ENCODE measurements around the gene HS3ST3A1. TPM values are rescaled to one million over a fixed set of nuclear protein-coding genes. Genes with fewer than 3 reads are reported as not detected.
A peak's percentile ranks its signal among the peaks of the same experiment; 100 is the strongest.
"Not testable (repeated sequence)": the region's sequence is repeated elsewhere in the genome, so short reads cannot be mapped to it uniquely, and the experiment has no call there.

The HS3ST3A1 gene
- total RNA-seq, 2 experiments from 2014 or later, result 1.0 to 1.4 TPM

DNA sequence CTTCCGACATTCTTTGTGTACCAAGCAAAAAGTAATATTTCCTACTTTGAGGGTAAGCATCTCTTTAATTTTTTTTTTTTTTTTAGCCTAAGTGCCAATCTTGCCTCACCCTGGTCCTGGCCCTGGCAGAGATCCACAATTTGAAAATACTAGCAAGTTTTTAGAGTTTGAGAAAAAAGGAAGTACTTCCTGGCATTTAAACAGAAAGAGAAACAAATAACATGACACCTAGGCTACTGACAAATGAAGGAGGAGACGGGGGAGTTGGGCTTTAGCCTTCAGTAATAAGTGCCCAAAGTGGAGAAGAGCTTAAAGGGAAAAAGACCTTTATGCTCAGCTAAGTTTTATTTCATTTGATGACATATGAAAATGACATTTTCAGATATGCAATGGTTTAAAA, 92.8 kb downstream of the HS3ST3A1 start:
- Mint-ChIP-seq H3K27me3 (peaks cover 18% of the 10 kb centered on the region), H3K4me1 (peaks cover 8% of the 10 kb centered on the region), H3K36me3 (ENCODE audit: low read depth) (no peaks in the 10 kb centered on the region), H3K9me3 (no peaks in the 10 kb centered on the region), H3K27ac (peak overlapping the region; percentile 66), H3K4me3 (peak overlapping the region; percentile 4)
- ChIA-PET POLR2A (no interaction called here), CTCF (no interaction called here)
- no peak for DNase-seq

GRCh38 chr17:13503526-13503925, 98.2 kb downstream of the HS3ST3A1 start:
- no peak overlapping the region for H3K4me3 Mint-ChIP-seq
- no peak for DNase-seq
- H3K27me3 Mint-ChIP-seq, result no peaks in the 10 kb centered on the region
- no peaks in the 10 kb centered on the region for H3K9me3 Mint-ChIP-seq
- H3K27ac Mint-ChIP-seq, result no peak overlapping the region
- no peaks in the 10 kb centered on the region for H3K36me3 Mint-ChIP-seq (ENCODE audit: low read depth)
- H3K4me1 Mint-ChIP-seq, result no peaks in the 10 kb centered on the region
- POLR2A ChIA-PET, result no interaction called here
- CTCF ChIA-PET, result interaction anchor here (0.6 kb wide), 2 partner anchors 339 to 1688 kb away, joined by 3 read pairs; no protein-coding TSS in a partner anchor

GRCh38 chr17:13502263-13502662, 99.5 kb downstream of the HS3ST3A1 start:
- CTCF ChIA-PET, result no interaction called here
- no peak for DNase-seq
- no peaks in the 10 kb centered on the region for H3K36me3 Mint-ChIP-seq (ENCODE audit: low read depth)

DNA sequence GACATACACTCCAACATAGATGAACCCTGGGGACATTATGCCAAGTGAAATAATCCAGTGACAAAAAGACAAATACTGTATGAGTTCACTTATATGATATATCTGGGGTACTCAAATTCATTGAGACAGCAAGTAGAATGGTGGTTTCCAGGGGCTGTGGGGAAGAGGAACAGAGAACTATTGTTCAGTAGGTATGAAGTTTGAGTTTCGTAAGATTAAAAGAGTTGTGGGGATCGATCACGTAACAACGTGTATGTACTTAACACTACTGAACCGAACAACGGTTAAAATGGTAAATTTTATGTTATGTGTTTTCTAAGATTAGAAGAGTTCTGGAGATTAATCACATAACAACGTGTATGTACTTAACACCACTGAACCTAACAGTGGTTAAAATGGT, 100.8 kb downstream of the HS3ST3A1 start:
- Mint-ChIP-seq H3K9me3 (no peaks in the 10 kb centered on the region), H3K36me3 (ENCODE audit: low read depth) (no peaks in the 10 kb centered on the region), H3K4me3 (no peak overlapping the region), H3K27ac (no peak overlapping the region), H3K27me3 (no peaks in the 10 kb centered on the region), H3K4me1 (no peaks in the 10 kb centered on the region)
- no peak for DNase-seq
- POLR2A ChIA-PET, result no interaction called here
- CTCF ChIA-PET, result no interaction called here

More at GRCh38 chr17:13502263-13502662, 99.5 kb downstream of the HS3ST3A1 start:
- no peaks in the 10 kb centered on the region for H3K4me1 Mint-ChIP-seq
- H3K4me3 Mint-ChIP-seq, result no peak overlapping the region
- no peak overlapping the region for H3K27ac Mint-ChIP-seq
- H3K27me3 Mint-ChIP-seq, result no peaks in the 10 kb centered on the region
- H3K9me3 Mint-ChIP-seq, result no peaks in the 10 kb centered on the region
- POLR2A ChIA-PET, result no interaction called here

GRCh38 chr17:13498184-13498583, 103.5 kb downstream of the HS3ST3A1 start:
- no peak overlapping the region for H3K27ac Mint-ChIP-seq
- H3K27me3 Mint-ChIP-seq, result no peaks in the 10 kb centered on the region
- ChIA-PET CTCF (no interaction called here), POLR2A (no interaction called here)
- no peak overlapping the region for H3K4me3 Mint-ChIP-seq
- no peak for DNase-seq
- no peaks in the 10 kb centered on the region for H3K4me1 Mint-ChIP-seq
- H3K9me3 Mint-ChIP-seq, result no peaks in the 10 kb centered on the region
- no peaks in the 10 kb centered on the region for H3K36me3 Mint-ChIP-seq (ENCODE audit: low read depth)

- POLR2A ChIA-PET; H3K36me3 Mint-ChIP-seq (ENCODE audit: low read depth); H3K27me3 Mint-ChIP-seq; H3K9me3 Mint-ChIP-seq; H3K4me3 Mint-ChIP-seq; CTCF ChIA-PET; H3K27ac Mint-ChIP-seq; DNase-seq; H3K4me1 Mint-ChIP-seq: not testable (repeated sequence)
These were observed 105.1 kb downstream of the HS3ST3A1 start for GRCh38 chr17:13496553-13497056.

DNA sequence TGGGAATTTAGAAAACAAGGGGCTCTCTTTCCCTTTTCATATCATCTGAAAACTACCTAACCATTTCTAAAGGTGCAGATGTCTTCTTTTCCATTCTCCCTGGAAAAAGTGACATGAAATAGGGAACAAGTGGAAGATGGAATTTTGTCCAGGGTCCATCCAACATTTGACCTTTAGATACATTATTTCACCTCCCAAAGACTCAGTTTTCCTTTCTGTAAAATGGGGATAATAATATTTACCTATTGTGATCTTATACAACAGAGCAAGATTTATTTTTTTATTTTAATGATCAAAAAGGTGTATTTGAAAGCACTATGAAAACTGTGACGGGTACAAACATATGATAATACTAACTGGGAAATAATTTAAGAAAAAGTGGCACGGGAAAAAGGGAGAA, 106.3 kb downstream of the HS3ST3A1 start:
- Mint-ChIP-seq H3K4me1 (peaks cover 3% of the 10 kb centered on the region), H3K27me3 (peaks cover 4% of the 10 kb centered on the region), H3K36me3 (ENCODE audit: low read depth) (no peaks in the 10 kb centered on the region), H3K4me3 (no peak overlapping the region), H3K9me3 (no peaks in the 10 kb centered on the region), H3K27ac (no peak overlapping the region)
- no peak for DNase-seq
- CTCF ChIA-PET, result no interaction called here
- POLR2A ChIA-PET, result no interaction called here

DNA sequence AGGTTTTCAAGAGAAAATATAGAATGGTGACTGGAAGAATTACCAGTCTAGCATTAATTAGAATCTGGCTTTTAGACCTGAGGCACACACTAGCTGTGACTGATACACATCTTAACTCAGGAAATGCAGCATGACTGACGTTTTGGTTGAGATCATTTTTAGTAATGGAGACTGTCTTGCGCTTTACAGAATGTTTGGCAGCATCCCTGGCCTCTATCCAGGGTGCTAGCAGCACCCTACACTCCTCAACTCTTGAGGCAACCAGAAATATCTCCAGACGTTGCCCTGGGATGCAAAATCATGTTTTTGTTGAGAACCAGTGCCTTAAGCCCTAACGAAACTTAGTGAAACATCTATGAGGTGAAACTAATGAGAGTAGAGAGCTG, 109.0 kb downstream of the HS3ST3A1 start:
- H3K36me3 Mint-ChIP-seq (ENCODE audit: low read depth), result no peaks in the 10 kb centered on the region
- H3K27me3 Mint-ChIP-seq, result peaks cover 4% of the 10 kb centered on the region
- no peak overlapping the region for H3K27ac Mint-ChIP-seq
- no peak for DNase-seq
- no peaks in the 10 kb centered on the region for H3K9me3 Mint-ChIP-seq
- CTCF ChIA-PET, result no interaction called here
- POLR2A ChIA-PET, result no interaction called here
- no peak overlapping the region for H3K4me3 Mint-ChIP-seq
- peaks cover 3% of the 10 kb centered on the region for H3K4me1 Mint-ChIP-seq

DNA sequence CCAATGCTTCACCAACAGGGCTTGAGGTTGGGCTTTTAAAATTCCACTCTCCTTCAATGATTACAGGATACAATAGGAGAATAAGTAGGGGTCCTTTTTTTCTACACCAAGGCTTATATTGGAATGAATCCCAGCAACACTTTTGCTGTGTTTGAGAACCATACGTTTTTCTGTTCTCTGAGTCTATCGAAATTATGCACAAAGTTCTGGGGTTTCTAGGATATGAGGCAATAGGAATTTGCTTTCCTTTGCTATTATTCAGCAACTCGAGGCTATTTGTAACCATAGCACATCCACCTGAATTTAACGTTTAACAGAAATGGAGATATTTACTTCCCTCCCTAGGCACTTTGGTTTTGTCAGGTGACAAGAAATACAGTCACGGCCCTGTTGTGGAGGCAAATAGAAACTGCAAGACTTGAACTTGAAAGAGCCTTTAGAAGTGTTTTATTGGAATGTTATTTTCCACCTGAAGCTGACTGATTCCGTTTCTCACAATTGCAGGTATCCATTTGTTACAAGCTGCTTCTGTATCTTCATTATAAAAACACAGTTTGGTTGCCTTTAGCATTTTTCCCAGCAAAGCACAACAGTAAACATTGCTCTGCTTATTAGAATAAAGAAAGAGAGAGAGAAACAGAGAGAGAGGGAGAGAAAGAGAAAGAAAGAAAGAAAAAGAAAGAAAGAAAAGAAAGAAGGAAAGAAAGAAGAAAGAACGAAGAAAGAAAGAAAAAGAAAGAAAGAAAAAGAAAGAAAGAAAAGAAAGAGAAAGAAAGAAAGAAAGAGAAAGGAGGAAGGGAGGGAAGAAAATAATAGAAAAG, 109.6 kb downstream of the HS3ST3A1 start:
- no peaks in the 10 kb centered on the region for H3K9me3 Mint-ChIP-seq
- peaks cover 3% of the 10 kb centered on the region for H3K4me1 Mint-ChIP-seq
- ChIA-PET POLR2A (no interaction called here), CTCF (no interaction called here)
- no peaks in the 10 kb centered on the region for H3K36me3 Mint-ChIP-seq (ENCODE audit: low read depth)
- H3K27me3 Mint-ChIP-seq, result peaks cover 4% of the 10 kb centered on the region
- H3K4me3 Mint-ChIP-seq, result no peak overlapping the region
- no peak overlapping the region for H3K27ac Mint-ChIP-seq
- no peak for DNase-seq

- CTCF ChIA-PET, result no interaction called here
- H3K27me3 Mint-ChIP-seq, result peaks cover 4% of the 10 kb centered on the region
- POLR2A ChIA-PET, result no interaction called here
- H3K9me3 Mint-ChIP-seq, result no peaks in the 10 kb centered on the region
- DNase-seq, result no peak
- no peak overlapping the region for H3K27ac Mint-ChIP-seq
- no peaks in the 10 kb centered on the region for H3K36me3 Mint-ChIP-seq (ENCODE audit: low read depth)
- peaks cover 3% of the 10 kb centered on the region for H3K4me1 Mint-ChIP-seq
- no peak overlapping the region for H3K4me3 Mint-ChIP-seq
These were observed 110.2 kb downstream of the HS3ST3A1 start for GRCh38 chr17:13491491-13491890.

DNA sequence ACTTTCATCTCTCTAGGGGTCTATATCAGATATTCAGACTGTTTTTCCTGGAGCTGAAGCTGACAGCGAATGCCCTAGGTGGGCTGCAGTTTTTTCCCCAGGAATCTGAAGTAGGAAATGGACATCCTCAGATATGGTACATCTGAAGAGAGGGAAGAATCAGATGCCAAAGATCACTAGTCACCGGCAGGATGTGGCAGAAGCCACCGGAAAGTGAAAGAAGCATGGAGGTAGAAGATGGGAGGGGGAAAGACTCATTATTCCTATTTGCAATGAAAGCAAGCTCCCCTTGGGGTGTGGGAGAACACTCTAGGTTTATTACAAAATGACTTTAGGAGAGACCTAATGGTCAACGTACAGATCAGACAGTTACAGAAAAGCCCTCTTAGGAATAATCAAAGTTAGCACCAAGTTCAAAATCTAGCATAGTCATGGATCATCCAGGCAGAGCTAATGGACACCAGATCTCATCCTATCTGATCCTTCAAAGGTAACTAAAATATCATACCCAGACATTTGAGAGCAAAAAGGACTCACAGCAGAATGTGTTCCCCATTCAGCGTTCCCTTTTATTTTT, 110.7 kb downstream of the HS3ST3A1 start:
- Mint-ChIP-seq H3K4me1 (peaks cover 3% of the 10 kb centered on the region), H3K4me3 (no peak overlapping the region), H3K36me3 (ENCODE audit: low read depth) (no peaks in the 10 kb centered on the region), H3K9me3 (no peaks in the 10 kb centered on the region), H3K27ac (no peak overlapping the region), H3K27me3 (peaks cover 4% of the 10 kb centered on the region)
- ChIA-PET POLR2A (no interaction called here), CTCF (no interaction called here)
- DNase-seq, result no peak

DNA sequence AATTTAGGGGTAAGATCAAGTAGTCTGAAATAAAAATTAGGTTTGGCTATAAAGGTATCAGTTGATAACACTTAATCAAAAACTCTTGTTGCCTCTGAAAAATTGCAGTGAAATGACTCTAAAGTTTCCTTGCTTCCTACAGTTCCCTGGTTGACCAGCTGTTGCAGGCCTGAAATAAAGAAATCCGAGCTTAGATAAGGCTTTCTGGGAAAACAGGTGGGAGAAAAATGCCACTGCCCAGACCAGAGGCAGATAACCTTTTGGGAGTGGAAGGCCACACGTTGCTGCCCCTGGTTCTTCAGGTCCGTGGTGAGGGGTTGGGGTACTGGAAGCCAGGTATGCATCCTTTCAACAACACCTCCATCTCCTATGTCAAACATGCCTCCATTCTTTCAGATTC, 111.3 kb downstream of the HS3ST3A1 start:
- H3K4me1 Mint-ChIP-seq, result peaks cover 3% of the 10 kb centered on the region
- POLR2A ChIA-PET, result no interaction called here
- peaks cover 4% of the 10 kb centered on the region for H3K27me3 Mint-ChIP-seq
- no peak for DNase-seq
- no peaks in the 10 kb centered on the region for H3K9me3 Mint-ChIP-seq
- CTCF ChIA-PET, result no interaction called here
- no peak overlapping the region for H3K27ac Mint-ChIP-seq
- no peaks in the 10 kb centered on the region for H3K36me3 Mint-ChIP-seq (ENCODE audit: low read depth)
- H3K4me3 Mint-ChIP-seq, result no peak overlapping the region

DNA sequence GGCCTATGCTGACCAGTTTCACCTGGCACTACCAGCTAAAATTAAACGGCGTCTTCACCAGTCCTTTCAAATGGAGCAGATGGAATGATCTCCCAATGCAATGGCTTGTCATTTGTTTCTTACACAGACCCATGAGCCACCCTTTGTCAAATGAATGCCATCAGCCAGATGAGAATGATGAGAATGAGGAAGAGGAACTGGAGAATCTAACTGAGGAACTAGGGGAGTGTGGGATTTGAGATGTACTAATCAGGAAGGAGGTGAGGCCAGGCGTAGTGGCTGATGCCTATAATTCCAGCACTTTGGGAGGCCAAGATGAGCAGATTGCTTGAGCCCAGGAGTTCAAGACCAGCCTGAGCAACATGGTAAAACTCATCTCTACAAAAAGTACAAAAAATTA, 116.4 kb downstream of the HS3ST3A1 start:
- CTCF ChIA-PET, result no interaction called here
- Mint-ChIP-seq H3K27ac (no peak overlapping the region), H3K27me3 (no peaks in the 10 kb centered on the region), H3K4me3 (no peak overlapping the region), H3K4me1 (no peaks in the 10 kb centered on the region), H3K9me3 (peaks cover 9% of the 10 kb centered on the region), H3K36me3 (ENCODE audit: low read depth) (no peaks in the 10 kb centered on the region)
- POLR2A ChIA-PET, result no interaction called here
- DNase-seq, result no peak

- H3K9me3 Mint-ChIP-seq, result peaks cover 15% of the 10 kb centered on the region
- no peaks in the 10 kb centered on the region for H3K27me3 Mint-ChIP-seq
- H3K27ac Mint-ChIP-seq, result no peak overlapping the region
- H3K4me1 Mint-ChIP-seq, result no peaks in the 10 kb centered on the region
- ChIA-PET POLR2A (no interaction called here), CTCF (no interaction called here)
- no peaks in the 10 kb centered on the region for H3K36me3 Mint-ChIP-seq (ENCODE audit: low read depth)
- DNase-seq, result no peak
- H3K4me3 Mint-ChIP-seq, result no peak overlapping the region
These were observed 117.7 kb downstream of the HS3ST3A1 start for GRCh38 chr17:13484020-13484419.

All from activated CD4-positive, alpha-beta T cell treated with anti-CD3 and anti-CD28 coated beads, Interleukin-2, amount 10 ng/mL, durations not matched to agents 7 days and 5 days (primary cell).